GM12872 (cell line): Measurements from ENCODE around the gene FBXW7.

ENCODE experiments used
- CTCF ChIP-seq: IDR thresholded peaks from 3 replicates; pipeline ENCODE4 v1.5.1; 2011; ENCODE audit warnings: low read depth, mild to moderate bottlenecking, low read length, moderate library complexity; ENCODE audit not compliant: insufficient read depth

FBXW7 gene

GRCh38 chr4:152516156-152516555 is 19.7 kb downstream of the FBXW7 start:
- TF ChIP-seq CTCF, result no peak

GRCh38 chr4:152515678-152516077 is 20.2 kb downstream of the FBXW7 start:
- no peak for TF ChIP-seq CTCF

DNA sequence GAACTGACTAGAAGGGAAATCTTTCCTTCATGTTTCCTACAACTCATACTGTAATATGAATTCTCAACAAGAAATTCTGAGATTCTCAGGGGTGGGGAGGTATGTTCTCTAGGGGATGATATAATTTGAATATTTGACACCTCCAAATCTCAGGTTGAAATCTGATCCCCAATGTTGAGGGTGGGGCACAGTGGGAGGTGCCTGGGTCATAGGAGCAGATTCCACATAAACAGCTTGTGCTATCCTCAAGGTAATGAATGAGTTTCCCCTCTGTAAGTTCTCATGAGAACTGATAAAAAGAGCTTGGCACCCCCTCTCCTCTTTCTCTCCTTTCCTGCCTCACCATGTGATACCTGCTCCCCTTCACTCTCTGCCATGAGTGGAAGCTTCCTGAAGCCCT is 21.5 kb downstream of the FBXW7 start:
- TF ChIP-seq CTCF, result no peak

- TF ChIP-seq CTCF, result no peak
Observed at GRCh38 chr4:152513078-152513477, 22.8 kb downstream of the FBXW7 start.

- TF ChIP-seq CTCF, result no peak
Observed at GRCh38 chr4:152512483-152512882, 23.4 kb downstream of the FBXW7 start.

- no peak for TF ChIP-seq CTCF
Observed at GRCh38 chr4:152510349-152511147, 25.3 kb downstream of the FBXW7 start.

DNA sequence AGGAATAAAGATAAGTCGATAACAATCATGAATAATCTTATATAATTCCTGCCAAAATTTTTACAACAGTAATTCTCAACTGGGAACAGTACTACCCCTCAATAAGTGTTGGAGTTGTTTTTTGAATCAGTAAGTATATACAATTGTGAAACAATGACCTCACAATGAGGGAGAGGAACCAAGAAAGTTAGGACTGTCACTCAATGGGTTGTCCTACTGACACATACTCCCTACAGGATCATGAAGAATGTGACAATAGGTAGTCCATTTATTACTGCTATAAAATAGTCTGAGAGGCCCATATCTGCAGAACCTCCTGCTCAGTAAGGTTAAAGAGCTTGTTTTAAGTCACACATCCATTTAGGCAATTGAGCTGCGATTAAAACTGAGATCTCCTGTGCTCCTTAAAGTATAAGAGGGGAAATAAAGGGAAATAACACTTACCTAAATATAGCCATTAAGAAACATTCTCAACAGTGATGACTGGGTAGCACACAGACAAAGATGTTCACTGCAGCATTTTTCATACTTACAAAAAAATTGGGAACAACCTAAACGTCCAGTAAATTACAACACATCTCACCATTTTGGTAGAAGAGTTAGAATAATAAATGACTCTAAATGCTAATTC is 26.2 kb downstream of the FBXW7 start:
- no peak for TF ChIP-seq CTCF
